ENCODE data around the gene IL1RAPL2.
A peak's percentile ranks its signal among the peaks of the same experiment; 100 is the strongest.
"Not testable (repeated sequence)": the region's sequence is repeated elsewhere in the genome, so short reads cannot be mapped to it uniquely, and the experiment has no call there.

IL1RAPL2 gene

DNA sequence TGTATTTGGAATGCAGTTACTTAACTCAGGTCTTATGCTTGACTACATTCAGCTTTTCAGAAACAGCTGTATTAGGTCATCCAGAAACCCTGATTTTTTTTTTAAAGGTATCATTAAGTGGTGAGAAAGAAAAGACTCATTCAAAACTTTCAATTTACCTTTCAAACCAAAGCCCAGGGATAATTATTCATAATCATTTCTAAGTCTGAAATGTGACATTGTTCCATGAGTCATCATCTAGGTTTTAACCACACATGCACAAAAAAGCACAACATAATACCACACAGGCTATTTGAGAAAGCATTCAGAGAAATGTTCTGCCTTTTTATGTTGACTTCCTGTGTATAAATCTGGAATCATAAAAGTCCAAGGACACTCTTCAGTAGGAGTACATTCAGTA, 288.2 kb downstream of the IL1RAPL2 start:
- DNase-seq (ENCODE audit: low read depth in 2 of 2), result no peak

DNA sequence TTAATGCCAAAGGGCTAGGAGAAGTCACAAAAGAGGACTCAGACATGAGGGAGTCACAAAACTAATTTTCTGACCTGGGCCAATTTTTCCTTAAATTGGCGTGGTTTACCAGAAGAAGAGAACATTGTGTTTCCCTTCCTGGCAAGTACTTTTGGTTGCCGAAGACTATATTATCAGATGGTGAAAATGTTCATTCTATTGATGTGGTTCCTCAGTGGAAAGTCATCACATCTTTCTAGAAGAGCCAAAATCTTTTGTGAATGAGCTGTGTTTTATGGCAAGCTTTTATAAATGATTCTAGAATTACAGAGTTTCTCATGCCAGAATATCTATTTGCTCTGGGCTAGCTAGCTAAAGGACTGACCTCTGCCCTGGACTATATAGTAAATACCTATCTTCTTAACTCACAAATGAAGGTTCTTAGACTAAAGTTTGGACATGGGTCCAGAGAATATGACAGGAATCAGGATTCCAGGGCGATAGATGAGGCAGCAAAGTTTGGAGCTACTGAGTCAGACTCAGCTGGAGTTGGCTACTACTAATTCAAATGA, 288.9 kb downstream of the IL1RAPL2 start:
- DNase-seq (ENCODE audit: low read depth in 2 of 2), result no peak

DNA sequence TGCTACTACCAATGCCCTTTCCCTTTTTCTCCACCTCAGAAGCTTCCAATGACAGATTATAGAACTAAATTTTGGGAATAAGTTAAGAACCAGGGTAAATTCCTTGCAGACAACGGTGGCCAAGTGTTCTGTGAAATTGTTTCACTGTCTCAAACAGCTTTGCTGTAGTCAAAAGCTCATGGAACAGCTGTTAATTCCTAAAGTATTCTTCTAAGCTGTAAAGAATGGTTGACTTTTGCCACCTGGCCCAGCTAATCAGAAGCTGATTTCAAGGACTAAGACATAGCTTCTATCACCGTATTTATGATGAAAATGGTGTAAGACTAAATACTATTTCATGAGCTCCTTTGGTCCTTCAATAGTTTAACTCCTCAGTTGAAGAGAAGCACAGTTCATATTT, 297.5 kb downstream of the IL1RAPL2 start:
- DNase-seq (ENCODE audit: low read depth in 2 of 2), result no peak

DNA sequence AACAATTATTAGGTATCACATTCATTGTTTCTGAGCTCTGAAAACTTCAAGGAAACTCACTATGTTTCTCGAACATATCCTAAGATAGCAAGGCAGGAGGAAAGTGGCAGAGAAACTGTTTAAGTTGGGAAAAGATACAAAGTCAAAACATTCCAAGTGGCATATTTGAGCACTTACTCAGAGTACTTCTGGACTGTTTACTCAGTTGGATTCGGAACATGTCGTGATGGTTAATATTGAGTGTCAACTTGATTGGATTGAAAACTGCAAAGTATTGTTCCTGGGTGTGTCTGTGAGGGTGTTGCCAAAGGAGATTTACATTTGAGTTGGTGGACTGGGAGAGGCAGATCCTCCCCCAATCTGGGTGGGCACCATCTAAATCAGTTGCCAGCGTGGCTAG, 298.3 kb downstream of the IL1RAPL2 start:
- no peak for DNase-seq (ENCODE audit: low read depth in 2 of 2)

DNA sequence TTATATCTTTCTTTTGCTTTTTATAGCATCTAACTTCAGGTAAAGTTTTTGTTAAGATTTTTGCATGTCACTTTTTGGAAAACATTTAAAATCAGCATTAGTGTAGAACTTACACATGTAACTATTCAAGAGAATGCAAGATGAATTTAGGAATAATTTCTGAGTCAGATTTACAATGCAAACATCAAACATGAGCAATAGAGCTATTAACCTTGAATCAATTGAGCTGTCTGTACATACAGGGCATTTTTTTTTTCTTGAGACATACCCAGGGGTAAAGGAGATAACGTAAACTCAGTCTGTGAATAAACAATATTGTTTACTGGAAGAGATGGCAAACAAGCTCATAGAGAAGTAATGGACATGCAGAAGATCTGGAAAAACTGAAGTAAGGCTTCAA, 311.5 kb downstream of the IL1RAPL2 start:
- no peak for DNase-seq (ENCODE audit: low read depth in 2 of 2)

DNA sequence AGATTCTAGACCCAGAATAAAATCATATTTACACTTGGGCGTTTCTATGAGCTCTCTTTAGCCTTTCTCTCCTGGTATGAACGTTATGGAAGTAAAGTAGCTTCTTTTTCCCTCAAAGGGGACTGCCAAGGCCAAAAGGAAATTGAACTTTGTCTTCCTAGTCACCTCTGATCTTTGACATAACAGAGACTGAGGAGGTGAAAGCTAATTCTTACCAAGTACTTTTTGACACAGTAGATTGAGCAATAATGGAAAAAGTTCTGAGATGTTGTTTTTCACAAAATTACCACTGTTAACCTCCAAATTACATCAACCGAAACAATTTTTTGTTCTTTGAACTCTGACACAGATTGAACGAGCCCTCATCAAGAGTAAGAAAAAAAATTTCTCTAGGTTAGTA, 336.1 kb downstream of the IL1RAPL2 start:
- DNase-seq (ENCODE audit: low read depth in 2 of 2), result no peak

DNA sequence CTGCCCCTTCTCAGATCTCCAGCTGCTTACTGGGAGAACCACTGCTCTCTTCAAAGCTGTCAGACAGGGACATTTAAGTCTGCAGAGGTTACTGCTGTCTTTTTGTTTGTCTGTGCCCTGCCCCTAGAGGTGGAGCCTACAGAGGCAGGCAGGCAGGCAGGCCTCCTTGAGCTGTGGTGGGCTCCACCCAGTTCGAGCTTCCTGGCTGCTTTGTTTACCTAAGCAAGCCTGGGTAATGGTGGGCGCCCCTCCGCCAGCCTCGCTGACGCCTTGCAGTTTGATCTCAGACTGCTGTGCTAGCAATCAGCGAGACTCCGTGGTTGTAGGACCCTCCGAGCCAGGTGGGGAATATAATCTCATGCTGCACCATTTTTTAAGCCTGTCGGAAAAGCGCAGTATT, 343.7 kb downstream of the IL1RAPL2 start:
- peak in 1 of 2 donors; percentile 0 for DNase-seq (ENCODE audit: low read depth in 2 of 2)

DNA sequence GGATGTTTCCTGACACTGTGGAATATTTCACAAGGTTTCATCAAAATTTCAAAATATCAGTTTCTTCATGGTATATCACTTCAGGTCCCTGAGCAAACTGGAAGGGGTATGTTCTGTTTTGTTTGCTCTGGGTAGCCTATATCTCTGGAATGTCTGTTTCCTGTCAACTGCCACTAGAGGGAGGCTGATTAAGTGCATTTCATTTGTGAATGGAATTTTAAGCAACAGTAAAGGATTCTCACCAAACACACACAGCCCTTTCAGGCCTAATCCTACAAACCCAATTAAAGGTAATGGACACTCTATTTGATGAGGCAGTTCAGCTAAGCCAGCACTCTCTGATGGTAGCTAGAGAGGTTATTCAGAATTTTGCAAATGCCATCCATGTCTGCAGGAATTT, 347.3 kb downstream of the IL1RAPL2 start:
- DNase-seq (ENCODE audit: low read depth in 2 of 2), result no peak

DNA sequence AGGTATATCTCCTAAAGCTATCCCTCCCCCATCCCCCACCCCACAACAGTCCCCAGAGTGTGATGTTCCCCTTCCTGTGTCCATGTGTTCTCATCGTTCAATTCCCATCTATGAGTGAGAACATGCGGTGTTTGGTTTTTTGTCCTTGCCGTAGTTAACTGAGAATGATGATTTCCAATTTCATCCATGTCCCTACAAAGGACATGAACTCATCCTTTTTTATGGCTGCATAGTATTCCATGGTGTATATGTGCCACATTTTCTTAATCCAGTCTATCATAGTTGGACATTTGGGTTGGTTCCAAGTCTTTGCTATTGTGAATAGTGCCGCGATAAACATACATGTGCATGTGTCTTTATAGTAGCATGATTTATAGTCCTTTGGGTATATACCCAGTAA, 348.7 kb downstream of the IL1RAPL2 start:
- not testable (repeated sequence) for DNase-seq (ENCODE audit: low read depth in 2 of 2)

DNA sequence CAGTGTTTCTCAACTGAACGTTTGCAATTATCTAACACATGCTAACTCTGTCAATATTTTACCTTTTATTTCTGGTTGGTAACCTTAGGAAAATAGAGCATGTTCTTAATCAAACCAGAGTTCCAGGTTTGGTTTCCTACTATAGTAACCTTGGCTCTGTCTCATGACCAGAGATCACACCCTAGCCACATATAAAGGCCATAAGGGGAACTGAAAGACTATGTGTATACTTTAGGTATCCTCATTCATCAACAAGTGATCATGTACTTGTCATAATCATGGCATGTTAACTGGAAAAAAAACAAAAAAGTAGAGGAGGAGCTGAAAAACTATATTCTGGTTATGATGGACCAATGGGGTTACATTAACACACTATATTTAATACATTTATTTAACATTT, 352.1 kb downstream of the IL1RAPL2 start:
- no peak for DNase-seq (ENCODE audit: low read depth in 2 of 2)

DNA sequence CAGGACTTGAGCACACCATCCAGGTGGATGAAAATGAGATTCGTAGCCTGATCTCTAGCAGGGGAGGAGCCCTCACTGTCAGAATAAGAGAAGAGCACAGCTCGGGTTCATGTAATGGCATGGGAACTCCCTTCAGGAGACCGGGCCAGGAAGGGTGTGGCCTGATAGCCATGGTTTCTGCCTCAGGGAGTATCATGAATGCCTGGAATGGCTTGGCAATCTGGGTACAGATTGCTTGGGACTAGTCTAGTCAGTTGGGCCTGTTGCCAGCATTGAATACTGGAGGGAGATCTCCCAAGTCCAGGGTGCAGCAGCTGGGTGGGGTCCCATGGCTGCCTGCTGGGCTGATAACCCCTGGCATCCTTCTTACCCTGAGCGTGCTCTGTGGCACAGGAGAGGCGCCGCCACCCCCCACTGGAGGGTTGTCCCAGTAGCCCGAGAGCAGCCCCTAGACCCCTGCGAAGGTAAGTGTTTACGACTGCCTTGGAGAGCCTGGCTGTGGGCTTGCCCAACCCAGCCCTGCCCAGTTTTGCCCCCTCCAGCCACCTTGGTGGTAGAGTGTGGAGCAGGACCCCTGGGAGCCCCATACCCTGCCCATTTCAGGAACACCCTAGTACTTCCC, 355.7 kb downstream of the IL1RAPL2 start:
- no peak for DNase-seq (ENCODE audit: low read depth in 2 of 2)

DNA sequence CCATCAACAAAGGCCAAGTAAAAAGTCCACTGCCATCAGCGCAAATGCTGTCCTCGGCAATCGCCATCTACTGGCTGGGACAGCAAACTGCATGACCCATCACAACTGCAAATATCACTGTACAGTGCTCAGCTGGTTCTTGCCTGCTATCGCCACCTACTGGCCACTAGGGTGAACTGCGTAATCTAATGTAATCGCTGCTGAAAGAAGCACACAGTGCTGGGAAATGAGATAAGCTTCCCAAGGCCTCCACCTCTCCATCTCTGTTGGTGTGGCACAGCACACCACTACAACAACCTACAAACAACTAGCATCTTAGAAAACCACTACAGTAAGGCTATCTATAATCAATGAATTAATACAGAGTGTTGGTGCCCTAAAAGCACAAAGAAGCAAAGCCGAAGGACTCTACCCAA, 356.2 kb downstream of the IL1RAPL2 start:
- peak; percentile 14 to 17 for DNase-seq (ENCODE audit: low read depth in 2 of 2)

DNA sequence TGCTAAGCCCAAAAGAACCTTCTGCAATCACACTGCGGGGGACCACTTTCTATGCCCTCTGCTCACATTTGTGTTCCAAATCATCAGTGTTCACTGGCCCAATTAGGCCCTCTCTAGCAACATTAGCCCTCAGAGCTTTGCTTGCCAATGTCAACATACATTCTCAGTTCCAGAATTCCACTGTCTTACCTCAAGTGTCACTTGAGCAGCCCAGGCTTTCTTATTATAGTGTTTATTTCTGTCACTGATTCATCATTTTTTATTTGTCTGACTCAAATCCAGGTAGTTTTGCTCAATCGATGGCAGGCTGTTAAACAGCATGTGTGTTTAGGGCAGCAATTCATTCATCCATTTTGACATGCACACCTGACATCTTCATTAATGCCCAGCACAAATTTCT, 363.3 kb downstream of the IL1RAPL2 start:
- no peak for DNase-seq (ENCODE audit: low read depth in 2 of 2)

DNA sequence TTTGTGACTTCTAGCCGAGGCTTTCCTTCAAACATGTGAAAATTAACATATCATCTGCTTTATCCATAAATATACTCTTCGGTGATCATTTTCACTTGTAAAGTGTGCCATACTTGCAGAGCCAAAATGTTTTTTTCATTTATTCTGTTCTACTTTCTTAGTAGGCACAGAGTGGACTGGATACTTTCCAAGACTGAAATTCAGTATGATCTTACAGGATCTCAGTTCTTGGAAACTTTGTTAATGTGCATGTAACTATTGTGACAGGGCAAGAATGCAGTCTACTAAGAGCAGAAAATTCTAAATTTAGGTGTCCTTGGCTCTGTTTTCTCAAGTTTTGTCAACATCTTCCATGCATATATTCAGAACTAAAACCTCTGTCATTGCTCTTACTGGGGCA, 369.6 kb downstream of the IL1RAPL2 start:
- DNase-seq (ENCODE audit: low read depth in 2 of 2), result no peak

DNA sequence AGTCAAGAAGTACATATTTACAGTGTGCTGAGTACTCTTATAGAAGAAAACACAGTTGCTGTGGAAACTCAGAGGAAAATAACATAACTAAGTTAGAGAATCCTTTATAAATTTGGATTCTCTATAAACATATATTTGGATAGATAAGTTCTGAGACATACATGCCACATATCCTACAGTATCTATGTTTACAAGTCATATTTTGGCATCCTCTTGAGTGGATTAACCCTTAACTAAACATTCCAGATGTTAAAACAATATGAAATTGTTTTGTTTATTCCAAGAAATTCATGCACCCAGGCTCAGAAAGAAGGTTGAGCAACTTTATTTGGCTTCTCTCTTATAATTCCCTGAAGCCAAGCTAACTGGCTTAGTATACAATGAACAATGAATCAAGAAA, 387.3 kb downstream of the IL1RAPL2 start:
- no peak for DNase-seq (ENCODE audit: low read depth in 2 of 2)

DNA sequence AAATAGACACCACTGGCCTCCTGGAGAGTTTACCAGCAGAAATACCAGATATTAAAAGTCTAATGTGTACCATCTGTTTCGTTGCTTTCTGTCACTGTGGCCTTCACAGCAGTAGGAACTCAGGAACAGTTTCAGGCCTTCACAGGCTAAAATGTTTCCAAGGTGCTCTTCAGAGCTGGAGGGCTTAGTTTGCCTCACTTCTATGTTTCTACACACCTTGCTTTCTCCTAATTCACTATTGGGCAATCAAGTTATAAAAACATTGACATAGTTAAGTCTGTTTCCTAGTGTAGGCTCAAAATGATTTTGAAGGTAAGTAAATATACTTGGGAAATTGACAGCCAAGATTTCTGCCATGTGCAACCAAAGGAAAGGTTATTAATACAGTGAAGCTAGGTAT, 395.9 kb downstream of the IL1RAPL2 start:
- no peak for DNase-seq (ENCODE audit: low read depth in 2 of 2)

DNA sequence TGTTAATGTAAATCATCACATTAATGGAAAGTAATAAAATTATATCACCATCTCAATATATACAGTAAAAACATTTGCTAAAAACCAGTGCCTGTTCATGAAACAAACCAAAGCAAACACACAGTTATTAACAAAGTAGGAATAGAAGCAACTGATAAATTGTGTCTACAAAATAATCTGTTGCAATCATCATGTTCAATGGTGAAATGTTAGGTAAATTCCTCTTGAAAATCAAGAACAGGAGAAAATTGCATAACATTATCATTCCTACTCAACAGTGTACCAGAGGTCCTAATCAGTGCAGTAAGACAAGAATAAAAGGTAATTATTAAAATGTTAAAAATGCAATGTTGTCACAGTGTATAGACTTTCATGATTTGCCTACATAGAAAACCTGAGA, 402.2 kb downstream of the IL1RAPL2 start:
- DNase-seq (ENCODE audit: low read depth in 2 of 2), result no peak

DNA sequence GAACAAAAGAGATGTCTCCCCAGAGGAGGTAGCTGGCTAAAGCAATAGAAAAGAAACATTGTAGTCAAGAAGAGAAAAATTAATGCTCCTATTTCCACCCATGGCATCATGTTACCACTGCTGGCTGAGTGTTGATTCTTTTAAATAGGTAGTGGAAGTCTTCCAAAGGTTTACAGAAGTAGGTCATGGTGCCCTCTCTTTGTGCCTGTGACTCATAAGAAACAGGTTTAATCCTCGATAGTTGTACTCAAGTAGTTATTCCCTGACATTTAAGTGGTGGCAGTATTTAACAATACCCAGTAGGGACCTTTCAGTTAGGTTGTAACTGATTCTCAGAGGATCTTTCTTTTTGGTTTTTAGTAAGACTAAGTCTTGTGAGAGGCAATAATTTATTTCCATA, 406.7 kb downstream of the IL1RAPL2 start:
- no peak for DNase-seq (ENCODE audit: low read depth in 2 of 2)

DNA sequence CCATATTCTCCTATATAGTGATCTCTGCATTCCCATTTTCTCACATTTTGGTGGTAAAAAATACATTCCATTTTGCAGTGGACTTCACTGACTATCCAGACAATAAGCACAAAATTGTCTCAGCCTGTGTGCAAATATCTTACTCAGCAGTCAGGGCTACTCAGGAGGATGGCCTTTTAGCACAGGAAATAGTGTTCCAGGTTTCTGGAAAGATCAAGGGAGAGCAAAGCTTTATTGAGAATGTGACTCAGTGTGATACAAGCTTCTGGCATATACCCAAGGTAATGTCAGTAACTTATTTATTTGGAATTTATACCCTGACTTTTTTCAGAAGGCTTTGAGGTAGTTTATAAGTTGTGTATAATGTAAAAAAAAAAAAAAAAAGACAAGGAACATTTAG, 421.1 kb downstream of the IL1RAPL2 start:
- DNase-seq (ENCODE audit: low read depth in 2 of 2), result no peak

DNA sequence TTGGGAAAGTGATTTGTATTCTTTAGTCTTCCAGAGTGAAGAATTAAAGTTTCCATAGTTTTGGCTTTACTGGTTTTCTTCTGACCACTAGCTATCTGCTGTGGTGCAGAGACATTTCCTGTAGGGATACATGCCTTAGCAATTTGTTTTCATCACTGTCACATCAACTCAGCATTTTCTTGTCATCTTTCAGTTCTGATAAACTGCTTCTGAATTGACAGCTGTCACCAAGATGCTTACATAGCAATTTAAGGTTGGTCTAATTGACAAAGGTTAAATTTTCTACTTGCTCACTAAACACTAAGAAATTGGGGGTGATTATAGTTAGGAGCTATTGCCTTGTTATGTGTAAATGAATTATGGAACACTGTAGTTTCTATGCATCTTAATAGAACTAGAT, 422.0 kb downstream of the IL1RAPL2 start:
- no peak for DNase-seq (ENCODE audit: low read depth in 2 of 2)

DNA sequence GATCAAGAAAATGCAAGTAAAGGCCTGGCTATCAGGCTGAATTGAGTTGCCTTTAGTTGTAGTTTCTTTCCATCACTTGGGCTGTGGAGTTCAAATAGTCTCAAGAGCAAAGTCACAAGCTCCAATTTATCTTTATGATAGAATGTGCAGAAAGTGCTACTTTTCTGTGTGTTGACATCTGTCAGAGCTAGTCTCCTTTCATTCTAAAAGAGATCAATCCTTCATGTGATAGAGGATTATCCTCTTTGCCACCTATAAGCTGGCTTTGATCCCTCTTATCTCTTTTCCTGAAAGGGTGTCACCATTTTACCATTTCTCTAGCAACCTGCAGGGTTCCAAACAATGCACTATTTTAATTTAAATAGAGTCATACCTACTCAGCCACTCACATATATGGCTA, 429.5 kb downstream of the IL1RAPL2 start:
- no peak for DNase-seq (ENCODE audit: low read depth in 2 of 2)

DNA sequence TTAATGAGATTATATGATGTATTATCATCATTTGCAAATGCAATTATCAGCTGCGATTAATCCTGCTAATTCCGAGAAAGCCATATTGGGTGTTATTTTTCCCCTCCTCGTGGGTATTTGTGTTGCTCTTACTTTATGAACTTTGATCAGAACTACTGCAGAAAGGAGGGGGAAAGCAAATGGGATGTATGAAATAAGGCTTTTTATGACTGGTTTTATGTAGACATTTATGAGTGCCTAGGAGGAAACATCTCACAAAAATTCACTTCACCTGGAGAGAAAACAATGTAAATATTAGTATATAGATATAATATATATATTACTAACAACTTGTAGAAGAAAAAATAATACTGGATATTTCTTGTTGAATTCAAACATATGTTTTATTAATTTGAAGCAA, 440.1 kb downstream of the IL1RAPL2 start:
- DNase-seq (ENCODE audit: low read depth in 2 of 2), result no peak

DNA sequence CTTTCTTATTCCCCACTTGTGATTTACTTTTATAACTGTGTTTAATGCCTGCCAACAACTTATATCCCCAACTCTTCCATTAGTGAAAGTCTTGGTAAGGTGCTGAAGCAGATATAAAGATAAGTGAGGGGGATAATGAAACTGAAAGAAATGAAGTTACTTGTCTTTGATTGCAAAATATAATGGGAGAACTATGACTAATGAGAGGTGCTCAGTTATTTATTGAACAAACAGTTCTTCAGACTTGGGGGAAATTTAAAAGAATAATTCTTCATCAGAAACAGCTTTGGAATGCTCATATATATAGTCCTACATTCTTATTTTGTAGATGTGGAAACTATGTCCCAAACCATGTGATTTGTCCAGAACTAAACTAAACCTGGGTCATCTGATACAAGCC, 441.0 kb downstream of the IL1RAPL2 start:
- no peak for DNase-seq (ENCODE audit: low read depth in 2 of 2)

DNA sequence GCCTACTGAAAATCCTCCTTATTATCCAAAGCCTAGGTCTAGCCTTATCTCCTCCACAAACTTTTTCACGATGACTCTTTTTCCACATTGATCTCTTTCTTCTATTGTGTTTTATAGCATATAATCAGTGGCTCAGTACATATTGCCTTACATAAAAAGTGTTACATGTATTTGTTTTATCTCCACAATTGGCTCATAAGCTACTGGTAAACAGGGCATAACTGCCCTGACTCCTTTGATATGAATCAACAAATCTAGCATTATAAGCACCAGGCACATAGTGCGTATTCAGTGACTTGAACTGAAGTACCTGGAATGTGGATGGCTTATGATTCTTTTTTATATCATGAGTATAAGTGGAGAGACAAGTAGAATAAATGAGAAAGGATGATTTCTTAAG, 447.7 kb downstream of the IL1RAPL2 start:
- no peak for DNase-seq (ENCODE audit: low read depth in 2 of 2)
